COLO829 (cell line): ENCODE measurements around the gene SLC7A8.
"Not testable (repeated sequence)": the region's sequence is repeated elsewhere in the genome, so short reads cannot be mapped to it uniquely, and the experiment has no call there.

Source experiments
- DNase-seq: peaks from one replicate; pipeline ENCODE4 v3.0.0; 2012; ENCODE audit warnings: low spot score

SLC7A8 gene

GRCh38 chr14:23183479-23183878 is at the start of gene SLC7A8:
Gene SLC7A8, minus strand, starts transcription at chr14:23183660. Its CDS starts 746 bp downstream, at chr14:23182914.
- DNase-seq, result no peak

GRCh38 chr14:23232241-23232808 is 48.9 kb upstream of the SLC7A8 start:
- not testable (repeated sequence) for DNase-seq

- DNase-seq, result no peak
Measured at GRCh38 chr14:23228812-23229211, 45.4 kb upstream of the SLC7A8 start.

DNA sequence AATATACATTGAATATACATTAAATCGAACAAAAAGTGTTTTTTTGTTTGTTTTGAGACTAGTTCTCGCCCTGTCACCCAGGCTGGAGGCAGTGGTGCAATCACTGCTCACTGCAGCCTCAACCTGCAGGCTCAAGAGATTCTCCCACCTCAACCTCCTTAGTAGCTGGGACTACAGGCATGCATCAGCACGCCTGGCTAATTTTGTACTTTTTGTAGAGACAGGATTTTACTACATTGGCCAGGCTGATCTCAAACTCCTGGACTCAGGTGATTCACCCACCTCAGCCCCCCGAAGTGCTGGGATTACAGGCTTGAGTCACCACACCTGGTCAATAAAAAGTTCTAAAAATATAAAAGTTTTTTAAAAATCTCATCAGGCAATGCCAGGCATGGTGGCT is 44.1 kb upstream of the SLC7A8 start:
- DNase-seq, result no peak

- not testable (repeated sequence) for DNase-seq
Measured at GRCh38 chr14:23224958-23225357, 41.5 kb upstream of the SLC7A8 start.

DNA sequence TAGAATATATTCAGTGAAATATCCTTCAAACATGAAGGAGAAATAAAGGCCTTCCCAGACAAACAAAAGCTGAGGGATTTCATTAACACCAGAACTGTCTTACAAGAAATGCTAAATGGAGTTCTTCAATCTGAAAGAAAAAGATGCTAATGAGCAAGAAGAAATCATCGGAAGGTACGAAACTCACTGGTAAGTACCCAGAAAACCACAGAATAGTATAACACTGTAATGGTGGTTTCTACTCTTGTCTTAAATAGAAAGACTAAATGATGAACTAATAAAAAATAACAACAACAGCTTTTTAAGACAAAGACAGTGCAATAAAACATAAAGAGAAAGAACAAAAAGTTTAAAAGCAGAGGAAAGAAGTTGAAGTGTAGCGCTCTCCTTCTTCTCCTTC is 35.6 kb upstream of the SLC7A8 start:
- no peak for DNase-seq

GRCh38 chr14:23217032-23218020 is 33.9 kb upstream of the SLC7A8 start:
- no peak for DNase-seq

- no peak for DNase-seq
Measured at GRCh38 chr14:23215421-23215820, 32.0 kb upstream of the SLC7A8 start.

DNA sequence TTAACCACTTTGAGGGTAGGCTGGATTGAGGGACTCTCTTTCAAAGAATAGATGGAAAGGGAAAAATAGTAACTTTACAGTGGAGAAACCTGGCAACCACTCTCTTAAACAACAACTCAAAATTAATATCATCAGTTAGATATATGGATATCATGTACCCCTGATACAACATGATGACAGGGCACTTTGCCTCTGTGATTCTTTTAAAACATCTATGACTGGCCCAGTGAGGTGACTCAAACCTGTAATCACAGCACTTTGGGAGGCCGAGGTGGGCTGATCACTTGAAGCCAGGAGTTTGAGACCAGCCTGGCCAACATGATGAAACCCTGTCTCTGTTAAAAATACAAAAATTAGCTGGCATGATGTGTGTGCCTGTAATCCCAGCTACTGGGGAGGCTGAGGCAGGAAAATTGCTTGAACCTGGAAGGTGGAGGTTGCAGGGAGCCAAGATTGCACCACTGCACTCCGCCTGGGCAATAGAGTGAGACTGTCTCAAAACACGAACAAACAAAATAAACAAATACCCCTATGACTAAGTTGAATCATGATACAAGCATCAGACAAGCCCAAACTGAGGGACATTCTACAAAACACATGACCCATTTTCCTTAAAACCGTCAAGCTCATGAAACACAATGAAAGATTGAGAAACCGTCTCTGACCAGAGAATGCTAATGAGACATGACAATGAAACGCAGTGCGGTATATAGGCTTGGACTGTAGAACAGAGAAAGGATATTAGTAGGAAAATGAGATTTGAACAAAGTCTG is 26.4 kb upstream of the SLC7A8 start:
- no peak for DNase-seq

GRCh38 chr14:23208324-23208723 is 24.9 kb upstream of the SLC7A8 start:
- DNase-seq, result no peak

DNA sequence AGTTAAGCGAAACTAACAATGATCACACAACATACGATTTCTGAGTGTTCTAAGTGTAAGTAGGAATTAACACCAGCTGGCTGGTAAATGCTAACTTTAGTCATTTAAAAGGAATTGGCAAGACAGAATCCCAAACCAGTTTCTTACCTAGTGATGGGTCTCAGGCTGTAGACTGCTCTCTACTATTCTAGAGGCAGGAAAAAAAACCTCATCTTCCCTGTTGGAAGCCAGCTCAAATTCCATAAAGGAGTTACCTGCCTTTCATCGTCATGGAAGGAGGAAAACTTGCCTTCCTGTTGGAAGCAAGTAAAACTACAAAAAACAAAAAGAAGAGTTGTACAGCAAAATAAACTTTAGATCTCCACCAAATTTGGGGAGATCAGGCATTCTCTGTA is 23.7 kb upstream of the SLC7A8 start:
- DNase-seq, result no peak

- DNase-seq, result no peak
Measured at GRCh38 chr14:23206422-23207145, 23.1 kb upstream of the SLC7A8 start.

GRCh38 chr14:23202001-23202400 is 18.5 kb upstream of the SLC7A8 start:
- no peak for DNase-seq

GRCh38 chr14:23199141-23199540 is 15.7 kb upstream of the SLC7A8 start:
- not testable (repeated sequence) for DNase-seq

DNA sequence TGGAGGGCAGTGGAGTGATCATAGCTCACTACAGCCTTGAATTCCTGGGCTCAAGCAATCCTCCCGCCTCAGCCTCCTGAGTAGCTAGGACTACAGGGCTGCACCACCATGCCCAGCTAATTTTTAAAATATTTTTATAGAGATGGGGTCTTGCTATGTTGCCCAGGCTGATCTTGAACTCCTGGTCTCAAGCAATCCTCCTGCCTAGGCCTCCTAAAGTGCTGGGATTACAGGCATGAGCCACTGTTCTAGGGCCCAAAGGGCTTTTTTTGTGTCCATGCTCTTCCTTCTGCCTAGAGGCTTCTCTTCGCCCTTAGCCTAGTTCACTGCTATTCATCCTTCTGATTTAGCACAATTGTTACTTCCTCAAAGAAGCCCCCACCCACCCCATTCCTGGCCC is 13.0 kb upstream of the SLC7A8 start:
- not testable (repeated sequence) for DNase-seq

DNA sequence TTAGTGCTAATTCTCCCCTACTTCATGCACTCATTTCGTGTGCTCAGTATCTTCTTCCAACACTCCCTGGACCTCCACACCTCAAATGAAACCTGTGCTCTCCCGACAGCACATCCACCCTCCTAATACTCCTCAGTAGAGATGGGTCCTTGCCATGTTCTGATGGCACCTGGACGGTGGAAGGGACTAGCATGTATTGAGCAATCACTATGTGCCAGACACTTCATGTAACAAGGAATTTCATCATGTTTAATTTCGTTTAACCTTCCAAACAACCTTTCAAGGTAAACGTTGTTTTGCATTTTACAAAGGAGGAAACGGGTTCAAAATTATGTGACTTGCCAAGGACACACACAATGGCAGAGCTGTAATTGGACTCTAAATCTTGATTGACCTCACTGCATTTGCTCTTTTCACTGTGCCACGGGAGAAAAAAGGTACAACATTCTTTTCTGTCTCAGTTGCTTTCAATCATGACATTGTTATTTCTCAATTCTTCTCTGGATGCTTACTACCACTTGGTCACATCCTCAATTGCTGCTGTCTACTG is 12.2 kb upstream of the SLC7A8 start:
- no peak for DNase-seq

DNA sequence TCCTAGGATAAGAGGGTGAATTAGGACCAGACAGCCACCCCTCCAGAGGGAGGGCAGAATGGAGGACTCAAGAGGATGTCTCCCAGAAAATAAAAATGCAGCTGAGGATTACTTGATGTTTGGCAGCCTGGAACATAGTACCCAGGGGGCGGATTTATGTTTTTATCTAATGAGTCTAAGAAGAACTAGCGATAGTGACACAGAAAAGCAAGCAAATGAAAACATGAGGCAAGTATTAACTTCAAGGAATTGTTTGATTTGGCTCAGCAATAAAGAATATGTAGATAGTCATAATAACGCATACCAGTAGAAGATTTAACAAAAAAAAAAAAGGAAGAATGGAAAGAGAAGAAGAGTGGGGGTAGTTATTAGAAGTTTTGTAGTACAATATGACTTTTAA is 10.0 kb upstream of the SLC7A8 start:
- no peak for DNase-seq

DNA sequence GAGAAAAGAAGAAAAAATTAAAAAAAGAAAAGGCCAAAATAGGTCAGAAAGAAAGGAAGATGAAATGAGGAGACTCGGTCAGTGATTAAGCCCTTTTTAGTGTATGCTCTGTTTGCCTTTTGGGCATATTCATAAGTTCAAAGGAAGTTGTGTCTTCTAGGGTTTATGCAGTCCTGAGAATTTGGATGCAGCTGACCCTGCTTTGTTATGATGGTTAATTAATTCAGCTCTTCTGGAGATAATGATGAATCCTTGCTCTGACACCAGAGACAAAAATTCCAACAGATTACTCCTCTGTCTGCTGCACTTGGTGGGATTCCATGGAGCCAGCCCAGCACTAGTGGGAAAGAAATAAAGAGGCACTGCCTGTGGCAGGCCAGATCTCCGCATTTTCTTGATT is 4.5 kb upstream of the SLC7A8 start:
- peak; percentile 59 for DNase-seq

- DNase-seq, result peak; percentile 79
Measured at GRCh38 chr14:23186913-23187654, 3.6 kb upstream of the SLC7A8 start.

GRCh38 chr14:23185063-23185462 is 1.6 kb upstream of the SLC7A8 start:
- peak; percentile 68 for DNase-seq

GRCh38 chr14:23183158-23183470 is 346 bp downstream of the SLC7A8 start:
- DNase-seq, result no peak
